Activated T-cell treated with anti-CD3 and anti-CD28 coated beads, Interleukin-2, amount 50 U/mL, for 48 hours (primary cell): ENCODE measurements around the gene SLCO2B1.

Source experiments
- DNase-seq, 2 experiments: peaks; one replicate each; pipeline ENCODE4 v3.0.0-alpha.2; 2020

The SLCO2B1 gene

GRCh38 chr11:75229466-75229865 is 78.6 kb downstream of the SLCO2B1 start:
- no peak for DNase-seq

GRCh38 chr11:75230621-75231020 is 79.7 kb downstream of the SLCO2B1 start:
- no peak for DNase-seq

GRCh38 chr11:75233754-75234172 is 82.9 kb downstream of the SLCO2B1 start:
- no peak for DNase-seq

DNA sequence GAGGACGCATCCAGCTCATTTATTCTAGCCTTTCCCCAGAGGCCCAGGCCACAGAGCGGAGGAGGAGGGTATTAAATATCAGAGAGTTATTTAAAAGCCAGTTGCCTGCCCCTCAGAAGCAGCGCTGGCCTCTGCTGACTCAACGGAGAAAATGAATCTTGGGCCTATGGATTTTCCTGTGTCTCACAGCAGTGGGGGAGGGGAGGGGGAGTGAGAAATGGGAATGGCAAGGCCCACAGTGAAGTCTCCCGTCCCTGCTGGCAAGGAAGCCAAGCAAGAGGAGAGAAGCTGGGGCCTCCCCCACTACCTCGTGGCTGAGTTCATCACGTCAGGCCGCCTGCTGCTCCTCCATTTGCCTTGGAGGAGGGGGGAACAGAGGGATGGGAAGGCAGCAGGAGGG is 85.2 kb downstream of the SLCO2B1 start:
- no peak for DNase-seq

DNA sequence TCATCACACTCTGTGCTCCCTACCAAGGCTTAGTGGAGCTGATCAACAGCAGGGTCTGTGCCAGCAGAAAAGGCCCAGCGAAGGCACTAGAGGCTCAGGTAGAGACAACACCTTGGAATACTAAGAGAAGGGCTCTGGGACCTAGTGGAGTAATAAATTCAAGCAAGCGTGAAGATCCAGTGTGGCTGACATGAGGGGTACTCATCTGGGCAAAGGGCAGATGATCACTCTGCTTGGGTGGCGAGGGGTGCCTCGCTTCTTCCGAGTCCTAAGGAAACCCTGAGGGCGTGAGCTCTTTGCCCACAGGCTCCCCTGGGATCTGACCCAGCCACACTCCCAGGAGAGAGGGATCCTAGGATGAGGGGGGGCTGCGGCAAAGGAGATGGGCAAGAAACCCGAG is 86.1 kb downstream of the SLCO2B1 start:
- DNase-seq = no peak

DNA sequence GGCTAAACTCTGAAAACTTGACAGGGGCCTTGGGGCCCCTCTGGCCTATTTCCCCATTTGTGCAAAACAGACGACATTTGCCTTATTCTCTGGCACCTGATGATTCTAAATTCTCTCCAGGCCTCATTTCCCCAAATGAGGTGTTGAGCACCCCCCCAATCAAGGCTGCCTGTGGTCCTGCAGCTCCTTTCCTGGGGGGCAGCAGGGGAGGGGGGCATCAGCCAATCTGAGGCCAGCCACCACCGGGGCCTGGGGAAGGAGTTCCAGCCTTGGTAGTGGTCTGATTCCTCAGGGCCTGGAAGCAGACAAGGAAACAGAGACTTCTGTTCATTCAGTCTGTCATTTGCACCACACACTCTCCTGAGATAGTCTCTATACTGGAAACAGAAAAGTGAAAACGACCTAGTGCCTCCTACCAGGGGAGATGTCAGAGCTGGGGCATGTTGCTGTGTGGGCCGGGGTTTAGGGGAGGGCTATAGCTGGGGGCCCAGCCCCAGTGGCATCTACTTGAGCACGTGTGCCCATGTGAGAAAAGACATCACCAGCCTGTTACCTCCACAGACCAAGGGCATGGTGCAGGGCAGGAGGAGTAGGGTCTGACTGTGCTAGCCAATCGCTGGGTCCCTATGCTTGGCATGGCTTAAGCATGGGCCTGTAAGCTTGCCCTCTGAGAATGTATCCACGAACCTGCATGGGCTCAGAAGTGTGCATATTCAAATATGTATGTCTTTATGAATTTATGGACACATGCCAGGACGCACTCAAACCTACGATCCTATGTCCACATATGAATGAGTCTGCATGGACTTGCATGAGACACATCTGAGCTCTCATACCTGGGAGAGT is 87.9 kb downstream of the SLCO2B1 start:
- DNase-seq = no peak

DNA sequence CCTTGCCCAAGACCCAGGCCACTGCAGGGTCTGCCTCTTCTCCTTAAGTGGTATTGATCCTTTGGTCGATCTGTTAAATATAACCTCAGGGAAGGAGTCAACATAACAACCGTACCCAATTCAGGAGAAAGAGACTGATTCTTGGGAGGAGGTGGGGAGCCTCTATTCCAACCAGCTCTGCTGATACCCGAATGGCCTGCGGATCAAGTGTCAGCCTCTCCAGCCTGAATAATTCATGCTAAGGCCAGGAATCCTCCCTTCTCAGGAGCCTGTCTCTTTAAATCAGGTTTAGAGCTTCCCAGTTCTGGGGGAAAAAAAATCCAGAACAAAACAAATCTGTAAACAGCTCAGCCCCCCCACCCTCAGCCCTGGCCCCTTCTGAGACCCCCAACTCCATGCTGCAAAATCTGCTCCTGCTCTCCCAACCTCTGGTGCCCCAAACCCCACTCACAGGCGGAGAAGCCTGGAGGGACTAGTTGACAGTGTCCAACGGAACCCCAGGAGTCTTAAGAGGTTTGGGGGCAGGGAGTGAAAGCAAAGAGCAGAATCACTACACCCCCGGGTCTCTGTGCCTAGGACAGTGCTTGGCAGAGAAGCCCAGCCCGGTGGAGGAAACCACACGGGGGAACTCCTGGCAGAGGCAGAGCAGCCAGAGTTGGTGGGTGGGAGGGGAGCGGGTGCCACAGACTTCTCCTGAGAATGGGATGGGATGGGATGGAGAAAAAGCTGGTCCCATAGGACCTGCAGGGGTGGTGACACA is 88.8 kb downstream of the SLCO2B1 start:
- DNase-seq = no peak

DNA sequence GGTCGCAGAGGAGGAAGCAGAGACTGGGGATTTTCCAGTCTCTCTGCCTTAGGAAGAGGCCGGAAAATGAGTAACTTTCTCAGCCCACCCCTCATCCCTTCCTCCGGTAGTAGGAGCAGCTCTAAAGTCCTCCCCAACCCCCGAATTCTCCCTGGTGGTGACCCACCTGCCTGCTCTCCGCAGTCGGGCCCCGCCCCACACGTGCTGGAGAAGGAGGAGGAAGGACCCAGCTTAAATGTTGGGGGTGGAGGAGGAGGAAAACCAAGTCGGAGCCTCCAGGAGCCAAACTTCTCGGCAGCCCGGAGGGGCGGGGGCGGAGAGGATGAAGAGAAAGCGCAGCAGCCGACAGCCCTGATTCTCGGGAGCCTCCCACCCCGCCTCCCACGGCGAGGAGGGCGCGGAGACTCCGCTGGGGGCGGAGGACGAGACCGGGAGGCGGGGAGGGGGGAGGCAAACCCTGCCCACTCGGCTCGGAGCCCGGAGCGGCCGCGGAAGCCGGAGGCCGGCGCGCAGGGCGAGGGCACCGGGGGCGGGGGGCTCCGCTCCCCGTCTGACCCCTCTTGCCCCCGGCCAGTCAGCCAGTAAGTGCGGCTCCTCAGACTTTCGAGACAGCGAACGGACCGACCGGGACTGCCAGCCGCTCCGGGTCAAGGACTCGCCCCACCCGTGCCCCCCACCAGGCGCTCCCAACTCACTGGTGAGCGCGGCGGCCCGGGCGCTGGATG is 89.6 kb downstream of the SLCO2B1 start, which contains the start of gene TPBGL:
TSS of gene TPBGL (plus strand) at position 464 of the 725 bp plus-strand sequence. CDS start 276 bp downstream, outside the sequence.
- peak; percentile 36 to 40 for DNase-seq

- DNase-seq = peak; percentile 90 to 95
Observed at GRCh38 chr11:75241036-75241905, 90.4 kb downstream of the SLCO2B1 start.

- peak in 1 of 2 experiments; percentile 39 for DNase-seq
Observed at GRCh38 chr11:75241906-75242644, 91.2 kb downstream of the SLCO2B1 start.

GRCh38 chr11:75242722-75243600 is 92.1 kb downstream of the SLCO2B1 start:
- no peak for DNase-seq

GRCh38 chr11:75244052-75244814 is 93.3 kb downstream of the SLCO2B1 start:
- DNase-seq = no peak

DNA sequence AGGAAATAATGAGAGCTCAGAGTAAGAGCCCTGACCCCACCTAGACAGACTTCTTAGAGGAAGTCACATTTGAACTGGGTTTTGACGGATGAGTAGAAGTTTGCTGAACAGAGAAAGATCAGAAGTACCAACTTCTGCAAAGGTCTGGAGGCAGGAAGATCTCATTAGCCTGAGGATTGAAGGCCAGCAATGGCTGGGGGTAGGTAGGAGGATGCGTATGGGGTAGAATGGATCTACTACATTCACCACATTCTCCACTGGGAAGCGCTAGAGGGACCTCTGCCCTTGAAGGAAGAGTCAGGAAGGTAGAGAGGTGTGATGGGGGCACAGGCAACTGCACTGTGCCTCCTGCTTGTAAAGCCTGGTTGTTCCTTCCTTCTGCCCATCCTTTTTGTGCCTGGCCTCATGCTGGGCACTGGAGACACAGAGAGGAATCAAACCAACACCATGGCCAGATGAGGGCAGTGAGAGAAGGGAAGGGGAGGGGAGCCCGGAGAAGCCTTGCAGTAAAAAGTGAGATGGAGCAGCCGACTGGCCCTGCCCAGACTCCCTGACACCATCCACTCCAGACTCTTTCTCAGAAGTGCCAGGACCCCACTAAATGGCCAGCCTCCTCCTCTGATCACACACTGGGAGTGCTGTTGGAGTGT is 94.6 kb downstream of the SLCO2B1 start:
- no peak for DNase-seq

GRCh38 chr11:75246006-75246670 is 95.2 kb downstream of the SLCO2B1 start:
- DNase-seq = no peak

GRCh38 chr11:75246671-75247350 is 95.9 kb downstream of the SLCO2B1 start:
- DNase-seq = no peak

DNA sequence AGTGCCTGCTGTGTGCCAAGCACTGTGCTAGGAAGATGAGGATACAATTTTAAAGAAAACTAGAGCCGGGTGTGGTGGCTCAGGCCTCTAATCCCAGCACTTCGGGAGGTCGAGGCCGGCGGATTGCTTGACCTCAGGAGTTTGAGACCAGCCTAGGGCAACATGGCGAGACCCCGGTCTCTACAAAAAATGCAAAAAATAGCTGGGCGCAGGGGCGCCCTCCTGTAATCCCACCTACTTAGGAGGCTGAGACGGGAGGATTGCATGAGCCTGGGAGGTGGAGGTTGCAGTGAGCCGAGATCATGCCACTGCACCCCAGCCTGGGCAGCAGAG is 98.0 kb downstream of the SLCO2B1 start:
- DNase-seq = no peak

- no peak for DNase-seq
Observed at GRCh38 chr11:75249704-75250103, 98.8 kb downstream of the SLCO2B1 start.

GRCh38 chr11:75254326-75254725 is 103.4 kb downstream of the SLCO2B1 start:
- no peak for DNase-seq
